Midbrain (tissue), 1 donor: ENCODE results near the gene SEC61A1.

Experiments
- DNase-seq: peaks from one replicate; lab custom pipeline; 2025; lab: John Stamatoyannopoulos, UW

The SEC61A1 gene

DNA sequence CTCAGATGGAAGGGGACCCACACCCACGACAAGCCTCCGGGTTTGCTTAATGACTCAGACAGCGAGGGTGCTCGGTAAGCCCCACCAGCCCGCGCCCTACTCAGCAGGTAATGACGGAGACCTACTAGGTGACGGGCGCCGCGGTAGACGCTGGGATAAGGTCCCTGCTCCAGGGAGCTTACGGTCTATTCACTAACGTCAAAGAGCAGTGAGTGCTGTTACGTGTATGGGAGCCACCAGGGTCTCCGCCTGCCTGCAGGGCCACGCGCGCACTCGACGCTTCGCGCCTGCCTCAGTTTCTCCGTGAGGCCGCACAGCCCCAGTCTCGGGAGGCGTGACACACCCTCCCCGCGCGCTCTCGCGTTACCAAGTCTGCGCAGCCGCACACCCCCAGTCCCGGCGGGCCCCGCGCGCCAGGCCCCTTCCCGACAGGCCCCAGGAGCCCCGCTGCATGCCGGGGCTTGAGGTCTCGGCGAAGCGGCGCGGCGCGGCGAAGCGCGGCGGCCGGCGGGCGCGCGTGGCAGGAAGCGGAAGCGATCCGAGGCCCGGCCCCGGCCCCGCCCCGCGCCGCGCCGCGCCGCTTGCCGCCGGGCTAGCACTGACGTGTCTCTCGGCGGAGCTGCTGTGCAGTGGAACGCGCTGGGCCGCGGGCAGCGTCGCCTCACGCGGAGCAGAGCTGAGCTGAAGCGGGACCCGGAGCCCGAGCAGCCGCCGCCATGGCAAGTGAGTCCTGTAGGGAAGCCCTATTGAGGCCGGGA, at the start of gene SEC61A1:
Gene SEC61A1, plus strand, starts transcription at position 601 of the 758 bp plus-strand sequence. Its CDS starts 116 bp downstream, at position 717.
- peak; percentile 94 for DNase-seq

- DNase-seq = no peak
Measured at GRCh38 chr3:128004661-128005060, 47.6 kb upstream of the SEC61A1 start.

DNA sequence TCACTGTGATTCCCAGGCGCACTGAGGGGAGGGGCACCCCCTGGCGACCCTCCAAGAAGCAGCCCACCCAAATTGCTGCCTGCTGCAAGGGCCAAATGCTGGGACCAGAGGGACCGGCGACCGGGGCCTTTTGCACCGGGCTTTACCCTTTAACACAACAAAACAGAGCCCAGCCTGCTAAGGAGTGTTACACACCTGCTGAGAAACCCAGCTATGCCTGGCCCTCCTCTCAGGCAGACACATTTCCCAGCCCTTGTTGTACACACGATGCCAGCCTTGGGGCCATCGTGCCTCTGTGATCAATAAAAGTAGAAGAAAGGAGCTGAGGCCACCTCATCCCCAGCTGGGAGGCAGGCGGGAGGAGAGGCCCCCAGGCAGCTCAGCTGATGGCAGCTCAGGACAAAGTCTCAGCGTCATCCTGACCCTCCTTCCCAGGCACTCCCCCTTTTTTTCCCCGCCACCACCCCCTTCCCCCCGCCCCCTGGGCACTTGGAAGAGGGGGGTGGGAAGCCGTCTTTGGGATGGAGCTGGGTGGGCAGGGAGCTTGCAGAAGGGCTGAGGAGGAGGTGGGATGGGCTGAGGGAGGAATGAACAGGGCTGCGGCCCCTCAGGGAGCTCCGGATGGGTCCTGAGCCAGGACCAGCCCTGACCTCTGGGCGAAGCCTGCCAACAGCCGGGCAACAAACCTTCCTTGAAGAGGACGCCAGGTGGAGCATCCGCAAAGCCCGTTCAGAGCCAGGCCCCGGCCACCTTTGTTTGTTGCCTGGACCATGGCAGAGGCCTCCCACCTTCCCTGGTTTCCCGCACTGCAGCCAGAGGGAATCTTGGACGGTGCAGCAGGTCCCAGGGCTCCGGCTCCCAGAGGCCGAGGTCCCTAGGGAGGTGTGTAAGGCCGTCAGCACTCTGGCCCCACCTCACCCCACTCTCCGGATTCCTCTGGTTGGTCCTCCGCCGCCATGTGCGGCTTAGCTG, 45.9 kb upstream of the SEC61A1 start:
- DNase-seq = no peak

DNA sequence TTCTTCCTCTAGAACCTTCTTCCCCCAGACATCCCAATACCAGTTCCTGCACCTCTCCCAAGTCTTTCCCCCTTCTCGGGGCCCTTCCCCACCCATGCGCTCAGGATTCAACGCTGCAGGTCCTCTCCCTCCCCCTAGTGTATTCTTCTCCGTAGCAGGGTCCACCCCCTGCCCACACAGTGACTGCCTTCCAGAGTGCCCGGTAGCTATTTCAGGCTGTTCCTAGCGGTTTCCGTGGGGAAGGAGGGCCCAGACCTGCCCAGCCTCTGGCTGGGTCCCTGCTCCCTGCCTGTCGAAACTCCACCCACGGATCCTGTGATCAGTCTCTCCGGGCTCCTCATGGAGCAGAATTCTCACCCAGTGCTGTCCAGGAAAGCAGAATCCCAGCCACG, 45.2 kb upstream of the SEC61A1 start:
- DNase-seq = no peak

DNA sequence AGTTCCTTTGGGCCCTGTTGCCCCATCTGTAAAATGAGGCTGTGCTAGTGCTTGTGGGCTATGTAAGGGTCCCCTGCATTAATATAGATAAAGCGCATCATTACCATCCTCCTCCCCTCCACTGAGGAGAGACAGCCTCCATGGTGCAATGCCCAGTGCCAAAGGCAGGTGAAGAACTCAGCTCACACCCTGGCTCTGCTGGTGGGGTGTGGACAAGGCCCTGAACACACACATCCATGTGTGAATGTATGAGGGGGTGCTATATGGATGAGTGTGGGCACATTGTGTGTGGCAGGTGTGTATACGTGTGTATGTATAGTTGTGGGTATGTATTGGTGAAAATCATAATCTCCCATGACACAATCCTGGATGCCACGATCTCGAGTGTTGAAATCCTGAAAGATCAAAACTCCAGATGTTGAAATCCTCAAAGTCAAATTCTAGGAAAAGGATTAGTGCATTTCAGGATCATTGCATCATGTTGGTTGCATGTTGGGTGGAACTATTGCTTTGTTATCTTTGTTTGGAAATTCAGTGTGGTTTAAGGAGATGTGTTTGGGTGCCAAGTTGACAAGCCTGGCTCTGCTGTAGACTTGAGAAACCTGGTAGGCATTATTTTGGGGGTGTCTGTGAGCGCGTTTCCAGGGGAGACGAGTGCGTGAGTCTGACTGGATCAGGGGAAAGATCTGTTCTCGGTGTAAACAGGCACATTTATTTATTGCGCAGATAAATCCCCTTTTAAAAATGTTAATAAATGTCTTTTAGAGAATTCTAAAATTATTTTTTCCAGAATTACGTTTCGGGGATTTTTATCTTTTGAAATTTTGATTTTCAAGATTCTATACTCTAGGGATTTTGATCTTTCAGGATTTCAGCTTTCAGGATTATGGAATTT, 42.0 kb upstream of the SEC61A1 start:
- no peak for DNase-seq

DNA sequence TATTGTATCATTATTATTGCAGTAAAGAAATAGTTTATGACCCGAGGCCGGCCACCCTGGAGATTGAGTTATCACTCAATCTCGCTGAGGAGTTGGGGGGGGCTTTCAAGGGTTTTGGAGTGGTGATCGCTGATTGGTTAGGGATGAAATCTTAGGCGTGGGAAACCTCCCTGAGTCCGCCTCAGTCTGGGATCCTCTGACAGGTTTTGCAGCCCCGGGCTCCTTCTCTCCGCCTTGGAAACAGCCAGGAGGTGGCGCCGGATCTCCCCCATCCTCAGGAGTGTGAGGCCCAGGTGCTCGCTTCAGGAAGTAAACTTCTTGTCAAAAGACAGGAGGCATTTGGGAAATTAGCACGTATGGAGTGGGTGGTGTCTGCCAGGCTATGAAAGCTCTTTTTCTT, 41.1 kb upstream of the SEC61A1 start:
- DNase-seq = no peak

GRCh38 chr3:128012050-128012449, 40.2 kb upstream of the SEC61A1 start:
- DNase-seq = no peak

DNA sequence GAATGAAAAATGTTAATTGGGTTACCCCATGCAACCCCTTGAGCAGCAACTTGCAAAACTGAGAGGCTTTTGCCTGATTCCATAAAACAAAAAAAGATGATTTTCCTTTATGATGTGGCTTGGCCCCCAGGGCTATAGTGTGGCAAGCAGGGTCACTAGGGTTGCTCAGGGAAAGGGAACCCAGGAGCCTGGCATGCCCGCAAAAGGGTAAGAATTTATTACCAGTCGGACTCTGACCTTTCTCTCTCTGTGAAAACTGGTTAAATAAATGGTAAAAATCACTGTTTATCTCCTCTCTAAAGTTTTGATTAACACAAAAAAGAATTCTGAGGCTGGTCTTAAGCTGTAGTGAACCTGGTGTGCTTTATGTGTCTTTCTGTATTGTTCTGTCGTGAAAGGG, 37.7 kb upstream of the SEC61A1 start:
- DNase-seq = no peak

DNA sequence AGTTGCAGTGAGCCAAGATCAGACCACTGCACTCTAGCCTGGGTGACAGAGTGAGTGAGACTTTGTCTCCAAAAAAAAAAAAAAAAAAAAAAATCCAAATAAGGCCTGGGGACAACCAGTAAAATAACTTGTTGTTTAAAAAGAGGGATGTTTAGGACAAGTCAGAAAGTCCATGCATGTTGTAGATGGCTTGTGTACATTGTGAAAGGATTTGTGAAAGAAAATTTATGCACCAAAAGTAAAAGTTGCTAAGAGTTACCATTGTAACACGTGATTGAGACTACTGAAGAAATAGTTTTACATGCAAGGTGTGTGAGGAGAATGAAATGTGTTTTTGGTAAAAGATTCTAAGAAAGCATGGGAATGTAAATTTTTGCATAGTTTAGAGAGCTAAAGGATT, 35.7 kb upstream of the SEC61A1 start:
- no peak for DNase-seq

DNA sequence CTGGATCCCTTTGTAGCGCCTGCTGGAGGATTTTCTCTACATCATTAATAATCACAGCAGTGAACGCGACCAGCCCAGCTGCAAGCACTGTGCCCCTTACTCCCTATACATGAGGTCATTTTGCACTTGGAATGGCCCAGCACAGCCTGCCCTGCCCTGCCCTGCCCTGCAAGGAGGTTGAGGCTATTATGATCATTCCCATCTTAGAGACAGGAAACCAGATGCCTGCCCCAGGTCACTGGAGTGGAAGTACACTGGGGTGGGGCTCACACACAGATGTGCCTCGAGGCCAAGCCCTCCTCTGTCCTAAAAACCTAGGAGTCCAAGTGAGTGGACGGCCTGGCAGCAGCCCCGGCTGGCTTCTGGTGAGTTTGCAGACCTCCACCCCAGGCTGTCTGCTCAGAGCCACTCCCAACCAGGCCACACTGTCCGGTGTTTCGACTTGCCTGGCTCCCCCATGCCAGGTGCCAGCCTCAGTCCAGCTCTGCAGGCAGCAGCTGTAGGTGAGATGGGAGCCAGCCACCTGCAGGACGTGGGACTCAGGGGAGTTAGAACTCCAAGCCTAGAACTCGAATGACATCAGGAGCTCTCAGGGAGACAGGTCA, 30.4 kb upstream of the SEC61A1 start:
- no peak for DNase-seq

- no peak for DNase-seq
Measured at GRCh38 chr3:128033102-128033501, 19.1 kb upstream of the SEC61A1 start.

- no peak for DNase-seq
Measured at GRCh38 chr3:128036119-128036518, 16.1 kb upstream of the SEC61A1 start.

DNA sequence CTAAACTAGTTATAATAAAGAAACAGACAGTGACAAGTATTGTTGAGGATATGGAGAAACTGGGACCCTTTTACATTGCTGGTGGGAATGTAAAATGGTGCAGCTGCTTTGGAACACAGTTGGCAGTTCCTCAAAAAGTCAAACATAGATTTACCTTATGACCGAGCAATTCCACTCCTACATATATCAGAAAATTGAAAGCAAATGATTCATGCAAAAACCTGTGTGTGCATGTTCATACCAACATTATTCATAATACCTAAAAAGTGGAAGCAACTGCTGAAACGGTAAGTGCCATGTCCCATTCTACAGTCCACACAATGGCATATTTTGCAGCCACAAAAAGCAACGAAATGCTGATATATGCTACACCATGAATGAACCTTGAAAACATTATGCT, 12.2 kb upstream of the SEC61A1 start:
- no peak for DNase-seq

DNA sequence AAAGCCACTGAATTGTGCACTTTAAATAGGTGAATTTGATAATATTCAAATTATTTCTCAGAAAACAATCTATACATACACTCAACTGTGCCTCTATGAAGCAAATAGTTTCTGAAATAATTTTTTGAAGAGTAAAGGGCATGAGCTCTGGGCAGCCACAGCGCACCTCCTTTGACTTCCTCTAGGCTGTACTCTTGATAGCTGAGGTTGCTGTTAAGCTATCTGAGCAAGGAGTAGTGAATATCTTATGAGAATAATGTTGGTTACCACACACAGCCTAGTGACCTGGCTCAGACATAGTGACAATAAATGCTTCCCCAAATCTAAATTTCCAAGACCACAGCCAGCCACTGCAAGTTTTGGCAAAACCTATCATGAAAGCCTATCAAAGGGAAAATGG, 11.6 kb upstream of the SEC61A1 start:
- DNase-seq = no peak

DNA sequence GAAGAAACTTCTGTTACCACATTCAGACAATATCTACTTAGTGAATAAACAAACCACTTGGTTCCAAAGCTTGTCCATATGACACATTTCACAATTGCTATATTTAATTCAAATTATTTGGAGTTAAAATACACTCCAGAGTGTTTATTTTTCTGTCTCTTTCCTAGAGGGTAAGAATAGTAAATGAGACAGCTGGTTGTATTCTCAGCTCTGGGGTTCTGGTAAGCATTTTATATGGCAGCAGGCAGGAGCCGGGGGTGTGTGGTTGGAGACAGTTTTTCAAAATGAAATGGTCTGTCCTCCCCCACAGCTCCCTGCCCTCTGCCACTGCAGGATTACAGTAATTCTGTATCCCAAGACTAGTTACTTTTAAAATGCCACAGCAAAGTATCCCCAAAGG, 10.9 kb upstream of the SEC61A1 start:
- DNase-seq = no peak

DNA sequence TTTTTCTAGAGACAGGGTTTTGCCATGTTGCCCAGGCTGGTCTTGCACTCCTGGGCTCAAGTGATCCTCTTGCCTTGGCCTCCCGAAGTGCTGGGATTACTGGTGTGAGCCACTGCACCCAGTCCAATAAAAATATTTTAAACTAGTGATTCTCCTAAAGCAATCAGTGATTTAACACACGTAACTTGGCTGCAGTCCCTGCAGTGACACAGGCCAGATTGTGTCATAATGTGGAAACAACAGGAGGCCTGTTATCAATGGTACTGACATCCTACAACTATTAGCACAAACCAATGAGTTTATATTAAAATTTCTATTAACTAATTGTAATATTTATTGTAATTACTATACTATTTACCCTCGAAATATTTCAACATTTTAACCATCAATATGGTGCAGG, 1.6 kb upstream of the SEC61A1 start:
- DNase-seq = no peak

DNA sequence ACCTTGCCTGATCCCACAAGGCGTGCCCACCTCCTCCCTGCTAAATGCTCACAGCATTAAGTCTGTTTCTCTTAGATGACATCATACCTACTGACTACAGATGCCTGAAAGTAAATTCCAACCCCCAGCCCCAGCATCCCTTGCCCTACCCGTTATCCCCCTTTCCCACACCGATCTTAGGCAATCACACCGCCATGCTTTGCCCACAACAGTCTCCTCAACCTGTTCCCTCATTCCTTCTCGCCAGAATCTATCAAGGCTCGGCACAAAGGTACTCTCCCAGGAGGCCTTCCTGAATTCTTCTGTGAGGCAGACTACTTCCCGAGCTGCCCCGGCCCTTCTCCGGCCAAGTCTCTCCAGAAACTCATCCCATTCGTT, 789 bp upstream of the SEC61A1 start:
- DNase-seq = no peak

GRCh38 chr3:128052595-128053351, 536 bp downstream of the SEC61A1 start:
- DNase-seq = no peak

GRCh38 chr3:128053614-128054013, 1.4 kb downstream of the SEC61A1 start:
- DNase-seq = no peak

- DNase-seq = no peak
Measured at GRCh38 chr3:128054367-128054766, 2.1 kb downstream of the SEC61A1 start.

GRCh38 chr3:128056258-128056657, 4.0 kb downstream of the SEC61A1 start:
- DNase-seq = no peak
